HT1080 (cell line): ENCODE results near the gene MS4A12. TPM values are rescaled to one million over a fixed set of nuclear protein-coding genes. Genes with fewer than 3 reads are reported as not detected.
"Not testable (repeated sequence)": the region's sequence is repeated elsewhere in the genome, so short reads cannot be mapped to it uniquely, and the experiment has no call there.

Experiments used
- DNase-seq: peaks from one replicate; pipeline ENCODE4 v3.0.0-alpha.2; 2015; ENCODE audit warnings: low read depth
- total RNA-seq: library from RNA; depleted of rRNA; stranded (reverse); fragments of >200 nt; shearing (Covaris generic); gene quantifications from 2 replicates; pipeline ENCODE4 v1.2.3, GENCODE V29; 2014; rRNA removed

Gene MS4A12
- total RNA-seq, 1 experiment from 2014 or later = not detected

DNA sequence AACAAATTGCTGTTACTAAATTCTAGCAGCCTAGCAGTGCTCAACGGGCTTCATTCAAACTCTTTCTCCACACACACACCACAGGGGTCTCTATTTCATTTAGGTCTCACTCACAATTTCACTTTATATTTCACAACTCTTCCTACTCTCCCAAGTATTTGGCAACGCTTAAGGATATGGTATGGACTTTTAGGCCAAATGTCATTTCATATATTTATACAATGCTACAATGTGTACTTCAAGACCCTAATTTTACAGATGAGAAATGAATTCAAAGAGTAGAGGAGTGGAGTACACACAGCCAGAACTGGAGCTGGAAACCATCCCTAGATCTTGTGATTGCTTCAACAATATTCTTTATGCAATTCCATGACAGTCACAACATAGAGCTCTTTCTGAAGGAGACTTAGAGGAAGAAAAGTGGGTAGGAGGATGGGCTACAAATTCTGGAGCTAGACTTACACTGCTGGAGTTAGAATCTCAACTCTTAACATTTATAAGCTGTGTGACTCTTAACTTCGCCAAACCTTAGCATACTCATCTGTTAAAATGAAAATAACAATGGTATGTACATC lies 20.2 kb downstream of the MS4A12 start:
- DNase-seq = no peak

DNA sequence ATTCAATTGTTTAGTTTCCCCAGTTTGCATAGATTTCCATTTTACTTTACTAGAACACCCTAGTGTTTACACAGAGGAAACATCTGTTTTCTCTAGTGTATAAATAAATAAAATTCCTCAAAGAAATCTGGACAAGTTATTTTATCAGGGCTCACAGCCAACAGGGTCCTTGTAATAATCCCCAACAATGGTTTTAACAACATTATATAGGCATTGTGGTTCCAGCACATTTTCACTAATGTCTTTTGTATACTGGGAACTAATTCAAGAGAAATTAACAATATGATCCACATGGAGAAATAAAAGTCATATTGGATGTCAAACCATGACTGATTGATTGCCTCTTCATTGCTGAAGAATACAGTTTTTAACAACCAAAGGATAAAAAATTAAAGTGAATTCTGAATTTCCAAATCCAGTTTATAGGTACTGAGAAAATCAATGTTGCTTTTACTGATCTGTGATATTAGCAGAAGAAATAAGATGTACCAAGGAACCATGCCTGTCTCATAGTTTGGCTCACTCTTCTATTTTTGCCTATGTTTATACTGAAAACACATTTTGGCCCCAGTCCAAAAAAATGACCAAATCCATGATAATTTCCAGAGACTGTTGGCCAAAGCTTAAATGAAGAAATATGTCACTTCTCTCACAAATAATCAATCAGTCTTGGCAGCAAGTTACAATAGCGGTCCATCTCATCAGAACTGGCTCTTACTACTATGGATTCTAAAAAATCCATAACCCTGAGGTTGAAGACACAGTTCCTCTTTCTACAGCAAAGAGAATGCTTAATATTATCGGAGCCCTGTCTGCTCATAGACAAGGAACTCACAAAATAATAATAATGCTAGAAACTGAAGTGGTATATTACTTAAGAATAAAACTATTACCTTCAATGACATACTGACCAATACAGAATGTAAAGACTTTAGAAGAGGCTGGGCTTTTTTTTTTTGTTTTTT lies 21.2 kb downstream of the MS4A12 start:
- no peak for DNase-seq

GRCh38 chr11:60515144-60515855 lies 22.7 kb downstream of the MS4A12 start, which contains the start of gene MS4A13:
MS4A13 (plus strand) TSS chr11:60515392; CDS start chr11:60518084, 2,692 bp downstream.
- DNase-seq = peak; percentile 11

DNA sequence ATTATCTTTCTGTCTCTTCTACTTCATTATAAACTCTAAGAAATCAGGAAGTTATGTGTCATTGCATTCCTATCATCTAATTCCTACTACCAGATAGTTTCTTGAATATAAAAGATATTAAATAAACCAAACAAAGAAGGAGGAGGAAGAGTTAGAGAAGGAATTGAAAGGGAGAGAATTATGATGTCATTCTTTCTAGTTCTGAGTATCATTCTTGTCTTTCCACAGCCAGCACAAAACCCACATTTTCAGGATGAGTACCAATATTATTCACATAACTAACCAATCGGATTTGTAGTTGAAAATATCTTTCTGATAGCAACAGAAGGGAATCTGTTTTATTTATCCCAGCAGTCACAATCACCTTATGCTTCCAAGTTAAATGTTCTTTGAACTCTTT lies 35.9 kb downstream of the MS4A12 start:
- no peak for DNase-seq

DNA sequence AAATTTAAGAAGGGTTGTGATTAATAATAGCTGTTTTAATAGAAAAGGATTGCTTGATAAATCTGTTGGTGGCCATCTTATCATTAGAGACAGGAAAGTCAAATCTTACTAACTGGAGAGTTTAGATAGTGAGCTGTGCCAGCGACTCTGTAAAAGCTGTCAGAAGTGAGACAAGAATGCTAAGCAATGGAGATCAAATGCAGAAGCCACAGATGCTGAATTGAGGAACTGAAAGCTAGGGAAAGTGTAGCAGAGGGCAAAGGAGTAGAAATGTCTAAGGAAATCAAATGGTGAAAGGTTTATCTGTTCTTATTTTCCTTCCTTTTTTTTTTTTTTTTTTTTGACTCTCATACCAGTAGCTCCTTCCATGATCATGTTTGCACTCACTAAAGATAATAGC lies 36.4 kb downstream of the MS4A12 start:
- DNase-seq = no peak

DNA sequence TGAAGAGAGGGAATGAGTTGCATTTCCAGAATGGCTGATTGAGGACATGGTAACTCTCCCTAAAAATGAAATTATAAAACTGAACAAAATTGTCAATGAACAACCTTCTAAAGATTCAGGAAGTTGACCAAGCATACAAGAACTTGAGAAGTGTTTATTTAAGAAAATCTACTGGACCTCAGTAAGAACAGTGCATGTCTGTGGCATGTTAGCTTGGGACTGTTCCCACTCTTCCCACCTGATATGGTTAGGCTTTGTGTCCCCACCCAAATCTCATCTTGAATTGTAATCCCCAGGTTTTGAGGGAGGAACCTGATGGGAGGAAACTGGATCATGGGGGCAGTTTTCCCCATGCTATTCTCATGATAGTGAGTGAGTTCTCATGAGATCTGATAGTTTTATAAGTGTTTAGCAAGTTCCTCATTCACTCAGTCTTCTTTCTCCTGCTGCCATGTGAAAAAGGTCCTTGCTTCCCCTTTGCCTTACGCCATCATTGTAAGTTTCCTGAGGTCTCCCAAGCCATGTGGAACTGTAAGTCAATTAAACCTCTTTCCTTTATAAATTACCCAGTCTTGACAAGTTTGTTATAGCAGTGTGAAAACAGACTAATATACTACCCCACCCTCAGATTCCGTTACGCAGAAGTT lies 38.0 kb downstream of the MS4A12 start:
- no peak for DNase-seq

DNA sequence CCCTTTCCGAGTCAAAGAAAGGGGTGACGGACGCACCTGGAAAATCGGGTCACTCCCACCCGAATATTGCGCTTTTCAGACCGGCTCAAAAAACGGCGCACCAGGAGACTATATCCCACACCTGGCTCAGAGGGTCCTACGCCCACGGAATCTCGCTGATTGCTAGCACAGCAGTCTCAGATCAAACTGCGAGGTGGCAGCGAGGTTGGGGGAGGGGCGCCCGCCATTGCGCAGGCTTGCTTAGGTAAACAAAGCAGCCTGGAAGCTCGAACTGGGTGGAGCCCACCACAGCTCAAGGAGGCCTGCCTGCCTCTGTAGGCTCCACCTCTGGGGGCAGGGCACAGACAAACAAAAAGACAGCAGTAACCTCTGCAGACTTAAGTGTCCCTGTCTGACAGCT lies 39.8 kb downstream of the MS4A12 start:
- DNase-seq = not testable (repeated sequence)

GRCh38 chr11:60538627-60539026 lies 46.0 kb downstream of the MS4A12 start:
- not testable (repeated sequence) for DNase-seq

DNA sequence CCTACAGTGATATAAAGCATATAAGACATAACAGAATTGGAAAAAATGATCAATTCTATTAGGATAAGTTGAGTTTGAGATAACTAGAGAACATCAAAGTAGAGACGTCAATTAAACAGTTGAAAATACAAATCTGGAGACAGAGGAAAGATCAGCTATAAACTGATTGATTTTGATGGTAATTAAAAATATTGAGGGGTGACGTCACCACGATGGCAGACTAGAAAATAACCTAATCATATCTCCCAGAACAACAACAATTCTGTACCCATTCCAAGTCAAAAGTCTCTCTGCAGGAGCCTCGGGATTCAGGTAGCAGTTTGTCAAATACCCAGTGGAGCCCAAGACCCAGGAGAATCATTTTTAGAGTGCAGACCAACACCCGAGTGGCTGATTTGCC lies 51.5 kb downstream of the MS4A12 start:
- no peak for DNase-seq

Other genes starting within 250 kb of the MS4A12 start
- not detected in 2 replicates for gene MS4A4E, start 249.6 kb upstream of the MS4A12 start, total RNA-seq
- not detected in 2 replicates for gene MS4A4A, start 212.1 kb upstream of the MS4A12 start, total RNA-seq
- gene MS4A6E, start 165.5 kb upstream of the MS4A12 start, total RNA-seq = not detected in 2 replicates
- not detected in 2 replicates for gene MS4A7, start 114.2 kb upstream of the MS4A12 start, total RNA-seq
- gene MS4A14, start 96.3 kb upstream of the MS4A12 start, total RNA-seq = not detected in 2 replicates
- not detected in 2 replicates for gene MS4A5, start 63.2 kb upstream of the MS4A12 start, total RNA-seq
- gene MS4A1, start 36.9 kb upstream of the MS4A12 start, total RNA-seq = not detected in 2 replicates
- gene MS4A13, start 22.6 kb downstream of the MS4A12 start, total RNA-seq = not detected in 2 replicates
- gene MS4A8, start 206.8 kb downstream of the MS4A12 start, total RNA-seq = not detected in 2 replicates
- not detected in 2 replicates for gene MS4A18, start 231.9 kb downstream of the MS4A12 start, total RNA-seq